PFSK-1 (cell line): Measurements from ENCODE around the gene TMIGD3.

ENCODE experiments used
- FOXP2 ChIP-seq: optimal IDR thresholded peaks from 2 replicates; pipeline ENCODE3; 2011; ENCODE audit warnings: borderline replicate concordance, control low read depth, inconsistent platforms; ENCODE audit not compliant: insufficient read depth; ENCODE audit errors: extremely low read length, extremely low read depth
- POLR2AphosphoS5 ChIP-seq: IDR thresholded peaks from 2 replicates; pipeline ENCODE4 v1.6.1; 2012; ENCODE audit warnings: low read depth, mild to moderate bottlenecking, control low read depth, low read length, moderate library complexity
- SIN3A ChIP-seq: IDR thresholded peaks from 2 replicates; pipeline ENCODE4 v1.6.1; 2012; ENCODE audit warnings: mild to moderate bottlenecking, low read length, moderate library complexity, borderline replicate concordance; ENCODE audit not compliant: insufficient read depth
- TAF1 ChIP-seq: IDR thresholded peaks from 2 replicates; pipeline ENCODE4 v1.6.1; 2012; ENCODE audit warnings: low read length, control low read depth, borderline replicate concordance; ENCODE audit not compliant: insufficient read depth
- TF ChIP-seq, protein P1 (sequence below), 2 experiments: IDR thresholded peaks; 2 replicates each; pipeline versions ENCODE4 v1.6.1 to v1.8.0; 2011 to 2012; ENCODE audit warnings: low read depth in 2 of 2, low read length in 2 of 2, control low read depth in 1 of 2, inconsistent platforms in 1 of 2, mild to moderate bottlenecking in 1 of 2, moderate library complexity in 1 of 2; ENCODE audit not compliant: insufficient read depth in 1 of 2

TMIGD3 gene

GRCh38 chr1:111476214-111476613, 27.2 kb downstream of the TMIGD3 start:
- TF ChIP-seq FOXP2 = no peak
- TF ChIP-seq SIN3A = no peak
- no peak for TF ChIP-seq POLR2AphosphoS5
- TF ChIP-seq, protein P1, sequence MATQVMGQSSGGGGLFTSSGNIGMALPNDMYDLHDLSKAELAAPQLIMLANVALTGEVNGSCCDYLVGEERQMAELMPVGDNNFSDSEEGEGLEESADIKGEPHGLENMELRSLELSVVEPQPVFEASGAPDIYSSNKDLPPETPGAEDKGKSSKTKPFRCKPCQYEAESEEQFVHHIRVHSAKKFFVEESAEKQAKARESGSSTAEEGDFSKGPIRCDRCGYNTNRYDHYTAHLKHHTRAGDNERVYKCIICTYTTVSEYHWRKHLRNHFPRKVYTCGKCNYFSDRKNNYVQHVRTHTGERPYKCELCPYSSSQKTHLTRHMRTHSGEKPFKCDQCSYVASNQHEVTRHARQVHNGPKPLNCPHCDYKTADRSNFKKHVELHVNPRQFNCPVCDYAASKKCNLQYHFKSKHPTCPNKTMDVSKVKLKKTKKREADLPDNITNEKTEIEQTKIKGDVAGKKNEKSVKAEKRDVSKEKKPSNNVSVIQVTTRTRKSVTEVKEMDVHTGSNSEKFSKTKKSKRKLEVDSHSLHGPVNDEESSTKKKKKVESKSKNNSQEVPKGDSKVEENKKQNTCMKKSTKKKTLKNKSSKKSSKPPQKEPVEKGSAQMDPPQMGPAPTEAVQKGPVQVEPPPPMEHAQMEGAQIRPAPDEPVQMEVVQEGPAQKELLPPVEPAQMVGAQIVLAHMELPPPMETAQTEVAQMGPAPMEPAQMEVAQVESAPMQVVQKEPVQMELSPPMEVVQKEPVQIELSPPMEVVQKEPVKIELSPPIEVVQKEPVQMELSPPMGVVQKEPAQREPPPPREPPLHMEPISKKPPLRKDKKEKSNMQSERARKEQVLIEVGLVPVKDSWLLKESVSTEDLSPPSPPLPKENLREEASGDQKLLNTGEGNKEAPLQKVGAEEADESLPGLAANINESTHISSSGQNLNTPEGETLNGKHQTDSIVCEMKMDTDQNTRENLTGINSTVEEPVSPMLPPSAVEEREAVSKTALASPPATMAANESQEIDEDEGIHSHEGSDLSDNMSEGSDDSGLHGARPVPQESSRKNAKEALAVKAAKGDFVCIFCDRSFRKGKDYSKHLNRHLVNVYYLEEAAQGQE (IDR thresholded peaks at IDR 0.05; ENCODE audit: insufficient read depth in 1 of 2, low read depth in 2 of 2, low read length in 2 of 2) = no peak

DNA sequence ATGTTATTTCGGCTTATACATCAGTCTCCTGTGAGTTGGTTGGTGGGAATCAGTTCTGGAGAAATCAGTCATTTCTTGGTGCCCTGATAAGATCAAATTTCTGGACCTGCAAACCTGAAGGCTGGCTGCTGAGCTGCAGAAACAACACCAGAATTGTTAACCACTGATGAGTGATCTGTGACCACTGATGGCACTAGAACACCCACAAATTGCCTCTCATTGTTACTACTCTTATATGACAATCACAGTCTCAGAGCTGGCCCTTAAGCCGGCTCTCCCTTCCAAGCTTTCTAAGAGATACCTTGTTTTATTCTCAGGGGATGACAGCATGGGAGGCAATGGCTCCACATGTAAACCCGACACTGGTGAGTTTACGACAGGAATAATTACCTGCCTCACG, 27.7 kb downstream of the TMIGD3 start:
- TF ChIP-seq, protein P1 (IDR thresholded peaks at IDR 0.05; ENCODE audit: insufficient read depth in 1 of 2, low read depth in 2 of 2, low read length in 2 of 2) = no peak
- TF ChIP-seq POLR2AphosphoS5 (no peak), SIN3A (no peak), TAF1 (no peak), FOXP2 (no peak)

- TF ChIP-seq POLR2AphosphoS5 = no peak
These were observed 28.9 kb downstream of the TMIGD3 start for GRCh38 chr1:111474521-111474920.

DNA sequence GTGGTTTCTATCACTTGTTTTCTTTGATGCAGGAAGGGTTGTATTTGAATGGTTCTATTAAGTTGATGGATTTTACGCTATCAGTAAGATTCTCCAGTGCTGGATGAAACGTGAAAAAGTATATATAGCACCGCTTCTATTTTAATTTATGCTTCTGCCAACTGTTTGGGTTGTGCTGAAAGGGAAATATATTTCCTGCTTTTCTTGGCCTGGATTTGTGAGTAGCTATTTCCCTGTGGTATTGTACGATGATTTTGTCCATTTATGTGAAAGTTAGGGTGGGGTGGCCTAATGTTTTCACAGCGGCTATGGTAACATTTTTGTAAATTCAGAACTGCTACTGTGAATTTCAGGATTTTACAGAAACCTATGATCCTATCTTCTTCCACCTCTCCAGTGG, 29.3 kb downstream of the TMIGD3 start:
- TF ChIP-seq, protein P1 (IDR thresholded peaks at IDR 0.05; ENCODE audit: insufficient read depth in 1 of 2, low read depth in 2 of 2, low read length in 2 of 2) = no peak
- TF ChIP-seq POLR2AphosphoS5 = no peak
- no peak for TF ChIP-seq TAF1
- TF ChIP-seq FOXP2 = no peak
- TF ChIP-seq SIN3A = no peak

DNA sequence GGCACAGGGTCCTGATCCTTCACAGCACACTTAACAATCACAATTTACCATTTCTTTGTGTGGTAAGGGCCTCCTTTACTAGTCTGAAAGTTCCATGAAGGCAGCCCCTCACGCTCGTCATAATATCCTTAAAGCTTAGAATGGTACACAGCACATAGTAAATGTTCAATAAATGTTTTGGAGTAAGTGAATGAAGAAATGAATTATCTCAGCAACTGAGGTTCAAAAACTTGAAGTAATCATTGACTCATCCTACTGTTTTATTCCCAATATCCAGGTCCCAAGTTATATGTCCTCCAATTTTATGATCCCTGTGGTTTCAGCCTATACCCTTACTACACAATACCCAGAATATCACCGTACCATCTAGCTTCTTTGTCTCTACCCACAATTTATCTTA, 31.9 kb downstream of the TMIGD3 start:
- TF ChIP-seq SIN3A (no peak), FOXP2 (no peak), TAF1 (no peak), POLR2AphosphoS5 (no peak)
- TF ChIP-seq, protein P1 (IDR thresholded peaks at IDR 0.05; ENCODE audit: insufficient read depth in 1 of 2, low read depth in 2 of 2, low read length in 2 of 2) = no peak
